Endothelial cell of umbilical vein (primary cell): ENCODE measurements around the gene LNX2. TPM values are rescaled to one million over a fixed set of nuclear protein-coding genes. Genes with fewer than 3 reads are reported as not detected.

Source experiments
- BruUV-seq: library from RNA; stranded (reverse); fragments of 400-500 nt; replicated peaks from 2 replicates; lab custom pipeline; 2021; lab: Mats Ljungman, UMichigan
- CTCF ChIA-PET: fragments of 300-600, 350-600 bp; sonication (Branson Sonifier 250); formaldehyde crosslinking; loops from one replicate; lab custom pipeline; 2021; ENCODE audit warnings: antibody characterized with exemption, inconsistent platforms; lab: Charles Lee
- POLR2A ChIA-PET: fragments of 300-600, 350-600 bp; sonication (Branson Sonifier 250); formaldehyde crosslinking; loops from one replicate; lab custom pipeline; 2021; ENCODE audit warnings: antibody characterized with exemption, inconsistent platforms; lab: Charles Lee
- DNase-seq: peaks from one replicate; pipeline ENCODE4 v3.0.0-alpha.2; 2011; ENCODE audit warnings: low read depth, low spot score
- FAIRE-seq: peaks from 2 replicates; lab custom pipeline; 2011; peaks lifted over from hg19 to GRCh38; lab: Jason Lieb, UNC
- H2AFZ ChIP-seq: 2 replicates; pipeline ENCODE4 v1.6.0; 2012; ENCODE audit warnings: low read depth, low read length, control low read depth, inconsistent platforms
- H3K27ac ChIP-seq: 2 replicates; pipeline ENCODE4 v1.5.1; 2011; ENCODE audit warnings: low read depth, mild to moderate bottlenecking, control low read depth, low read length, moderate library complexity; ENCODE audit not compliant: insufficient read depth
- H3K27me3 ChIP-seq, 2 experiments: 2 replicates each; pipeline versions ENCODE4 v1.6.0 to v1.6.1; 2011; ENCODE audit warnings: low read length in 2 of 2, mixed read lengths in 1 of 2; ENCODE audit not compliant: control insufficient read depth in 2 of 2, insufficient read depth in 2 of 2
- H3K36me3 ChIP-seq, 2 experiments: 2 replicates in 1 of 2; 3 replicates in 1 of 2; pipeline ENCODE4 v1.5.1; 2011; ENCODE audit warnings: low read length in 2 of 2, mild to moderate bottlenecking in 1 of 2, moderate library complexity in 1 of 2; ENCODE audit not compliant: control insufficient read depth in 2 of 2, insufficient read depth in 2 of 2; ENCODE audit errors: extremely low read depth in 1 of 2
- H3K4me1 ChIP-seq: 3 replicates; pipeline ENCODE4 v1.5.1; 2011; ENCODE audit warnings: mild to moderate bottlenecking, low read length; ENCODE audit not compliant: control insufficient read depth, insufficient read depth; ENCODE audit errors: extremely low read depth
- H3K4me2 ChIP-seq: 2 replicates; pipeline ENCODE4 v1.6.1; 2011; ENCODE audit warnings: low read length, control low read depth, mixed read lengths; ENCODE audit not compliant: insufficient read depth
- H3K4me3 ChIP-seq, 3 experiments: fragments of 200-600 bp in 1 of 3; sonication (generic), shearing (Covaris generic) in 1 of 3; replicated peaks in 1 of 3; 2 replicates each; pipeline ENCODE4 v1.5.1; 2011 to 2016; ENCODE audit warnings: control low read depth in 3 of 3, low read length in 3 of 3, mild to moderate bottlenecking in 2 of 3, inconsistent platforms in 1 of 3, low read depth in 1 of 3, moderate library complexity in 1 of 3; ENCODE audit not compliant: insufficient read depth in 1 of 3
- H3K79me2 ChIP-seq: 2 replicates; pipeline ENCODE4 v1.6.0; 2012; ENCODE audit warnings: low read length, inconsistent platforms; ENCODE audit not compliant: control insufficient read depth, insufficient read depth
- H3K9ac ChIP-seq: replicated peaks from 2 replicates; pipeline ENCODE3; 2011; ENCODE audit warnings: low read length, control low read depth; ENCODE audit not compliant: insufficient read depth; ENCODE audit errors: extremely low read depth
- H3K9me1 ChIP-seq: replicated peaks from 3 replicates; pipeline ENCODE4 v1.6.0; 2011; ENCODE audit warnings: mild to moderate bottlenecking, low read length; ENCODE audit not compliant: control insufficient read depth, insufficient read depth; ENCODE audit errors: extremely low read depth
- H3K9me3 ChIP-seq: replicated peaks from 2 replicates; pipeline ENCODE4 v1.5.1; 2012; ENCODE audit warnings: low read length, inconsistent platforms; ENCODE audit not compliant: control insufficient read depth, insufficient read depth
- H4K20me1 ChIP-seq: replicated peaks from 2 replicates; pipeline ENCODE3; 2011; ENCODE audit warnings: mild to moderate bottlenecking, low read length; ENCODE audit not compliant: control insufficient read depth, insufficient read depth; ENCODE audit errors: extremely low read depth
- FOS ChIP-seq: IDR thresholded peaks from 2 replicates; pipeline ENCODE4 v1.6.1; 2011; ENCODE audit warnings: mild to moderate bottlenecking, low read length, moderate library complexity, borderline replicate concordance; ENCODE audit not compliant: insufficient read depth
- GATA2 ChIP-seq: IDR thresholded peaks from 2 replicates; pipeline ENCODE4 v1.7.0; 2011; ENCODE audit warnings: low read depth, mild to moderate bottlenecking, moderate library complexity, mixed read lengths, low read length; ENCODE audit not compliant: insufficient read length, insufficient read depth
- JUN ChIP-seq: IDR thresholded peaks from 2 replicates; pipeline ENCODE4 v1.6.1; 2011; ENCODE audit warnings: borderline replicate concordance, low read depth; ENCODE audit not compliant: insufficient read length, insufficient read depth
- POLR2A ChIP-seq: IDR thresholded peaks from 2 replicates; pipeline ENCODE4 v1.6.1; 2012; ENCODE audit warnings: low read depth, mild to moderate bottlenecking, control low read depth, low read length
- POLR2AphosphoS5 ChIP-seq: IDR thresholded peaks from 2 replicates; pipeline ENCODE4 v1.6.1; 2012; ENCODE audit warnings: low read depth, mild to moderate bottlenecking, control low read depth, low read length, moderate library complexity; ENCODE audit not compliant: insufficient read depth
- dilution Hi-C: fragments of 300-500 bp; cut with MboI; formaldehyde crosslinking; loops from one replicate; pipeline ENCODE4 v1.15.0; 2019; ENCODE audit warnings: low sequenced_read_pairs; ENCODE audit not compliant: extremely low pct_ligation_motif_present
- intact Hi-C: fragments of 100-400 bp; cut with micrococcal nuclease; formaldehyde crosslinking; loops from one replicate; pipeline ENCODE4 v1.10.0; 2022
- polyA plus RNA-seq, 4 experiments: library from polyadenylated mRNA; depleted of rRNA in 3 of 4; stranded (reverse) in 3 of 4; unstranded in 1 of 4; fragments of >200 nt; gene quantifications; 2 replicates each; pipeline versions ENCODE4 v1.2.1 to v1.2.3, GENCODE V29; 2011 to 2012; ENCODE audit warnings: missing spikeins in 1 of 4
- total RNA-seq: library from RNA; stranded (reverse); gene quantifications from 2 replicates; pipeline ENCODE4 v1.2.3, GENCODE V29; 2021
- TF ChIP-seq, protein P1 (sequence below): IDR thresholded peaks from 2 replicates; pipeline ENCODE4 v1.6.1; 2011; ENCODE audit not compliant: insufficient read depth, insufficient read length
- TF ChIP-seq, protein P2 (sequence below), 2 donors: IDR thresholded peaks; 1 replicate in 1 of 2; 2 replicates in 1 of 2; pipeline ENCODE4 v1.5.1; 2011; ENCODE audit warnings: low read length in 2 of 2, mild to moderate bottlenecking in 2 of 2, moderate library complexity in 2 of 2, control low read depth in 1 of 2, inconsistent platforms in 1 of 2, low read depth in 1 of 2; ENCODE audit not compliant: insufficient read depth in 1 of 2; ENCODE audit errors: extremely low read depth in 1 of 2

LNX2 gene
- total and polyA plus RNA-seq, 2 donors (not counting 3 experiments of a cell fraction or from before 2014, with no cell fraction given) = 7.0 to 9.1 TPM

DNA sequence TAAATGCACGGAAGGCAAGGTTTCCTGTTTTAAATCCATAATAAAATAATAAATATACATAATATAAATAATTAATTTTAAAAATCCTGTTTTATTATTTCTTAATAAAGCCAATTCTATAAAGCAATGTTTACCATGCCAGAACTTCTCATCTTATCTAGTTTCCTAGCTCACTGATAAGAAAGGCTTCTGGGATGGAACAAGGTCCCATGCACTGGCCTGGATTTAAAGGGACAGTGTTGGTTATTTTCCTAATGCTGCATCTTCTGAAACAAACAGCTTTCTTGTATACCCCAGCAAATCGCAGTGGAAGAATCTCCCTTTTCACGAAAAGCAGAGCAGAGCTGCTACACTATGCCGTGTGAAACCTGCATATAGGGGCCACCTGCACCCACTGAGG lies 68.8 kb downstream of the LNX2 start:
- no peak for FAIRE-seq
- H3K27me3 ChIP-seq = no peaks in the 10 kb centered on the region
- H3K9ac ChIP-seq = no peak overlapping the region
- no peak for DNase-seq
- H3K4me2 ChIP-seq = no peak overlapping the region
- peaks cover 6% of the 10 kb centered on the region for H3K4me1 ChIP-seq
- no peaks in the 10 kb centered on the region for H4K20me1 ChIP-seq
- dilution Hi-C loops (no loop called here), intact Hi-C loops (no loop called here)
- no peak for TF ChIP-seq GATA2
- TF ChIP-seq POLR2AphosphoS5 = no peak
- TF ChIP-seq POLR2A = no peak
- TF ChIP-seq, protein P1, sequence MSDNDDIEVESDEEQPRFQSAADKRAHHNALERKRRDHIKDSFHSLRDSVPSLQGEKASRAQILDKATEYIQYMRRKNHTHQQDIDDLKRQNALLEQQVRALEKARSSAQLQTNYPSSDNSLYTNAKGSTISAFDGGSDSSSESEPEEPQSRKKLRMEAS = no peak
- no peak for TF ChIP-seq JUN
- TF ChIP-seq, protein P2, sequence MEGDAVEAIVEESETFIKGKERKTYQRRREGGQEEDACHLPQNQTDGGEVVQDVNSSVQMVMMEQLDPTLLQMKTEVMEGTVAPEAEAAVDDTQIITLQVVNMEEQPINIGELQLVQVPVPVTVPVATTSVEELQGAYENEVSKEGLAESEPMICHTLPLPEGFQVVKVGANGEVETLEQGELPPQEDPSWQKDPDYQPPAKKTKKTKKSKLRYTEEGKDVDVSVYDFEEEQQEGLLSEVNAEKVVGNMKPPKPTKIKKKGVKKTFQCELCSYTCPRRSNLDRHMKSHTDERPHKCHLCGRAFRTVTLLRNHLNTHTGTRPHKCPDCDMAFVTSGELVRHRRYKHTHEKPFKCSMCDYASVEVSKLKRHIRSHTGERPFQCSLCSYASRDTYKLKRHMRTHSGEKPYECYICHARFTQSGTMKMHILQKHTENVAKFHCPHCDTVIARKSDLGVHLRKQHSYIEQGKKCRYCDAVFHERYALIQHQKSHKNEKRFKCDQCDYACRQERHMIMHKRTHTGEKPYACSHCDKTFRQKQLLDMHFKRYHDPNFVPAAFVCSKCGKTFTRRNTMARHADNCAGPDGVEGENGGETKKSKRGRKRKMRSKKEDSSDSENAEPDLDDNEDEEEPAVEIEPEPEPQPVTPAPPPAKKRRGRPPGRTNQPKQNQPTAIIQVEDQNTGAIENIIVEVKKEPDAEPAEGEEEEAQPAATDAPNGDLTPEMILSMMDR (IDR thresholded peaks at IDR 0.05; ENCODE audit: extremely low read depth in 1 of 2, insufficient read depth in 1 of 2, low read depth in 1 of 2, low read length in 2 of 2) = no peak
- no peak for TF ChIP-seq FOS
- no peaks in the 10 kb centered on the region for H3K79me2 ChIP-seq
- ChIA-PET CTCF (interaction anchor here (2.0 to 10.3 kb wide), 3 partner anchors 19 to 276 kb away, joined by 4 to 198 read pairs (median 7); no protein-coding TSS in a partner anchor), POLR2A (interaction anchor here (0.7 kb wide), 1 partner anchor 194 kb away, joined by 3 read pairs; no protein-coding TSS in a partner anchor)
- no peaks in the 10 kb centered on the region for H3K9me3 ChIP-seq
- H3K9me1 ChIP-seq = no peaks in the 10 kb centered on the region
- BruUV-seq = no TSS peak
- no peak overlapping the region for H2AFZ ChIP-seq
- no peak overlapping the region for H3K4me3 ChIP-seq
- peaks cover 0 to 5% of the 10 kb centered on the region in 2 experiments for H3K36me3 ChIP-seq
- H3K27ac ChIP-seq = no peak overlapping the region
